ENCODE results near the gene PSMB10.

DNA sequence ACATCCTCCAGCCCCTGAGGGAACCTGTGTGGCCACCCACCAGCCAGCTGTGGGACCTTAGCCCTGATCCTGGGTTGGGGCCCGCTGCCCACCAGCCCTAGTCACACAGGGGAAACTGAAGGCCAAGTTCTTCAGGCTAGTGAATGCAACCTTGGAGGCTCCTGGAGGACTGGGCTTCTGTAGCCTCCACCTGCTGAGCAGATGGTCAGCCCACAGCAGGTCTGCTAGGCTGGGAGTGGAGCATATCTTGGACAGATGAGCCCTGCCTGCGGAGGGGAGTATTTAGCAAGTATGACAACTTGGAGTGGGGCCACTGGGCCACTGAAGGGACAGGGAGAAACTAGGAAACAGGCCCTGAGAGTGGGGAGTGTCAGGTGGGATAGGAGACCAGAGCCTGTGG lies 39.6 kb upstream of the PSMB10 start:
- TF ChIP-seq EZH2 (IDR thresholded peaks at IDR 0.05) (no peak), EZH2phosphoT487 (IDR thresholded peaks at IDR 0.05) (no peak)
- TF ChIP-seq, protein P1, sequence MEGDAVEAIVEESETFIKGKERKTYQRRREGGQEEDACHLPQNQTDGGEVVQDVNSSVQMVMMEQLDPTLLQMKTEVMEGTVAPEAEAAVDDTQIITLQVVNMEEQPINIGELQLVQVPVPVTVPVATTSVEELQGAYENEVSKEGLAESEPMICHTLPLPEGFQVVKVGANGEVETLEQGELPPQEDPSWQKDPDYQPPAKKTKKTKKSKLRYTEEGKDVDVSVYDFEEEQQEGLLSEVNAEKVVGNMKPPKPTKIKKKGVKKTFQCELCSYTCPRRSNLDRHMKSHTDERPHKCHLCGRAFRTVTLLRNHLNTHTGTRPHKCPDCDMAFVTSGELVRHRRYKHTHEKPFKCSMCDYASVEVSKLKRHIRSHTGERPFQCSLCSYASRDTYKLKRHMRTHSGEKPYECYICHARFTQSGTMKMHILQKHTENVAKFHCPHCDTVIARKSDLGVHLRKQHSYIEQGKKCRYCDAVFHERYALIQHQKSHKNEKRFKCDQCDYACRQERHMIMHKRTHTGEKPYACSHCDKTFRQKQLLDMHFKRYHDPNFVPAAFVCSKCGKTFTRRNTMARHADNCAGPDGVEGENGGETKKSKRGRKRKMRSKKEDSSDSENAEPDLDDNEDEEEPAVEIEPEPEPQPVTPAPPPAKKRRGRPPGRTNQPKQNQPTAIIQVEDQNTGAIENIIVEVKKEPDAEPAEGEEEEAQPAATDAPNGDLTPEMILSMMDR (IDR thresholded peaks at IDR 0.05): no peak
